GM12878 (cell line): ENCODE results near the gene SHROOM4. TPM values are rescaled to one million over a fixed set of nuclear protein-coding genes. Genes with fewer than 3 reads are reported as not detected.

Experiments
- ATAC-seq: fragments of 200-7000 bp; cut with Tn5 transposase; 3 replicates; pipeline ENCODE4 v1.9.1; 2020; ENCODE audit warnings: mild to moderate bottlenecking, moderate library complexity
- BruUV-seq: library from RNA; stranded (reverse); fragments of 400-500 nt; replicated peaks from 2 replicates; lab custom pipeline; 2021; lab: Mats Ljungman, UMichigan
- CTCF ChIA-PET: fragments of 300-600 bp; sonication (Branson Sonifier 250); formaldehyde crosslinking; extraction: SDS; loops from one replicate; lab custom pipeline; 2021; ENCODE audit warnings: inconsistent platforms; lab: Yijun Ruan, JAX
- POLR2A ChIA-PET: fragments of 350-600 bp; formaldehyde crosslinking; extraction: SDS; loops from one replicate; lab custom pipeline; 2021; ENCODE audit warnings: inconsistent platforms; lab: Charles Lee
- RAD21 ChIA-PET: fragments of 300-600 bp; sonication (Branson Sonifier 250); formaldehyde crosslinking; loops from one replicate; lab custom pipeline; 2023; ENCODE audit warnings: antibody characterized with exemption; ENCODE audit not compliant: unreplicated experiment; lab: Charles Lee
- SMC1A ChIA-PET: fragments of 300-600 bp; sonication (Branson Sonifier 250); formaldehyde crosslinking; loops from one replicate; lab custom pipeline; 2023; ENCODE audit not compliant: unreplicated experiment, uncharacterized antibody; lab: Charles Lee
- DNase-seq: peaks from one replicate; pipeline ENCODE4 v3.0.0-alpha.2; 2011; ENCODE audit warnings: low read depth, low spot score
- FAIRE-seq: peaks from 3 replicates; lab custom pipeline; 2011; peaks lifted over from hg19 to GRCh38; lab: Jason Lieb, UNC
- H2AFZ ChIP-seq: 2 replicates; pipeline ENCODE4 v1.6.0; 2011; ENCODE audit warnings: low read depth, low read length, control low read depth; ENCODE audit not compliant: control insufficient read depth
- H3K27ac ChIP-seq: 2 replicates; pipeline ENCODE4 v1.5.1; 2011; ENCODE audit warnings: control low read depth; ENCODE audit not compliant: control insufficient read depth, insufficient read depth
- H3K27me3 ChIP-seq, 2 experiments: replicated peaks in 1 of 2; 2 replicates each; pipeline versions ENCODE4 v1.6.0 to v1.6.1; 2011; ENCODE audit warnings: low read length in 1 of 2; ENCODE audit not compliant: control insufficient read depth in 2 of 2, insufficient read depth in 2 of 2
- H3K36me3 ChIP-seq, 2 experiments: 2 replicates each; pipeline ENCODE4 v1.5.1; 2011; ENCODE audit warnings: low read length in 1 of 2; ENCODE audit not compliant: control insufficient read depth in 2 of 2, insufficient read depth in 2 of 2
- H3K4me1 ChIP-seq: 2 replicates; pipeline ENCODE4 v1.6.1; 2011; ENCODE audit warnings: mild to moderate bottlenecking, low read length, moderate library complexity, mixed read lengths; ENCODE audit not compliant: control insufficient read depth, insufficient read depth
- H3K4me2 ChIP-seq: 2 replicates; pipeline ENCODE4 v1.6.0; 2011; ENCODE audit warnings: control low read depth; ENCODE audit not compliant: control insufficient read depth, insufficient read depth
- H3K4me3 ChIP-seq: fragments of 200-600 bp; sonication (generic); 2 replicates; pipeline ENCODE4 v1.5.1; 2016
- H3K79me2 ChIP-seq: 2 replicates; pipeline ENCODE4 v1.6.0; 2011; ENCODE audit warnings: low read length; ENCODE audit not compliant: control insufficient read depth, insufficient read depth
- H3K9ac ChIP-seq: 2 replicates; pipeline ENCODE4 v1.8.0; 2011; ENCODE audit warnings: low read length, control low read depth, mixed read lengths; ENCODE audit not compliant: control insufficient read depth, insufficient read depth
- H3K9me3 ChIP-seq: replicated peaks from 3 replicates; pipeline ENCODE4 v1.5.1; 2011; ENCODE audit warnings: mild to moderate bottlenecking, low read length; ENCODE audit not compliant: control insufficient read depth, insufficient read depth
- H4K20me1 ChIP-seq: 2 replicates; pipeline ENCODE4 v1.6.0; 2011; ENCODE audit not compliant: control insufficient read depth, insufficient read depth
- ASH2L ChIP-seq: fragments of 300-600, 200-600 bp; sonication (generic); IDR thresholded peaks from 2 replicates; pipeline ENCODE4 v1.6.1; 2017; ENCODE audit warnings: low read depth, mild to moderate bottlenecking, borderline replicate concordance
- BHLHE40 ChIP-seq, 2 experiments: fragments of 450-650 bp in 1 of 2; IDR thresholded peaks; 2 replicates each; pipeline ENCODE4 v1.6.1; 2011 to 2017; ENCODE audit warnings: low read depth in 2 of 2, borderline replicate concordance in 1 of 2, improper control_type of control experiment in 1 of 2, low read length in 1 of 2, mild to moderate bottlenecking in 1 of 2
- HDAC6 ChIP-seq: fragments of 200-600 bp; sonication (generic); IDR thresholded peaks from one replicate; pipeline ENCODE4 v1.8.0; 2017; ENCODE audit warnings: antibody characterized with exemption; ENCODE audit not compliant: unreplicated experiment
- RB1 ChIP-seq: fragments of 450-650 bp; formaldehyde crosslinking; IDR thresholded peaks from 2 replicates; pipeline ENCODE4 v1.6.1; 2017; ENCODE audit warnings: mild to moderate bottlenecking, borderline replicate concordance
- RELA ChIP-seq: fragments of 450-650 bp; IDR thresholded peaks from 2 replicates; pipeline ENCODE4 v1.8.0; 2014; ENCODE audit warnings: borderline replicate concordance; ENCODE audit not compliant: partially characterized antibody
- TBL1XR1 ChIP-seq: IDR thresholded peaks from 2 replicates; pipeline ENCODE4 v1.6.1; 2012; ENCODE audit warnings: low read depth, low read length, improper control_type of control experiment
- TCF3 ChIP-seq: IDR thresholded peaks from 2 replicates; pipeline ENCODE4 v1.6.1; 2012; ENCODE audit warnings: low read depth, mild to moderate bottlenecking, low read length, borderline replicate concordance; ENCODE audit not compliant: insufficient read depth
- WGBS: methylation state at CpG from one replicate; pipeline ENCODE4 v1.1.6; 2016; ENCODE audit warnings: low lambda C conversion rate; ENCODE audit not compliant: insufficient replicate concordance, insufficient coverage; ENCODE audit errors: missing lambda C conversion rate; 5-methylcytosine and 5-hydroxymethylcytosine counted together
- in situ Hi-C: fragments of 300-500 bp; cut with MboI; formaldehyde crosslinking; loops from 9 replicates; pipeline ENCODE4 v1.14.3; 2018; ENCODE audit warnings: mixed read lengths
- intact Hi-C: fragments of 100-400 bp; cut with micrococcal nuclease; formaldehyde crosslinking; loops from one replicate; pipeline ENCODE4 v1.14.2; 2022; ENCODE audit not compliant: unreplicated experiment
- polyA plus RNA-seq, 11 experiments: library from polyadenylated mRNA; depleted of rRNA in 4 of 11; unstranded in 6 of 11; stranded (reverse) in 5 of 11; fragments of >200 nt; fragmentation: Nextera tagmentation in 4 of 11; fragmentation: Illumina TruSeq in 1 of 11; extraction: Ambion mirVana in 4 of 11; extraction: Trizol in 1 of 11; gene quantifications; 1 replicate in 1 of 11; 2 replicates in 10 of 11; pipeline versions ENCODE4 v1.2.1 to v1.2.3, GENCODE V29; 2011 to 2016; ENCODE audit warnings: inconsistent platforms in 2 of 11, missing spikeins in 2 of 11, low read depth in 1 of 11
- total RNA-seq, 4 experiments: library from RNA; depleted of rRNA in 3 of 4; stranded (reverse); fragments of >200 nt in 3 of 4; fragmentation: Illumina TruSeq in 1 of 4; extraction: Trizol in 1 of 4; gene quantifications; 2 replicates each; pipeline versions ENCODE4 v1.2.1 to v1.2.3, GENCODE V29; 2013 to 2021

SHROOM4 gene
- total and polyA plus RNA-seq, 10 of the 15 experiments (the other 5 are each of a cell fraction or from before 2014, with no cell fraction given) = 0.01 to 0.03 TPM; not detected in 8

- TF ChIP-seq ASH2L (no peak), TBL1XR1 (no peak)
Observed at GRCh38 chrX:50586407-50586806, 227.6 kb downstream of the SHROOM4 start (continued).

- no peaks in the 10 kb centered on the region for H3K4me1 ChIP-seq
- no TSS peak for BruUV-seq
- intact Hi-C loops = loop anchor here (2.0 to 10.0 kb wide), 3 partner anchors 481 to 697 kb away; no protein-coding TSS in a partner anchor
- ChIA-PET SMC1A (interaction anchor here (1.4 kb wide), 1 partner anchor 481 kb away, joined by 7 read pairs; no protein-coding TSS in a partner anchor), RAD21 (no interaction called here), POLR2A (no interaction called here), CTCF (interaction anchor here (1.3 to 2.8 kb wide), 5 partner anchors 11 to 697 kb away, joined by 3 to 14 read pairs (median 3); no protein-coding TSS in a partner anchor)
- no peaks in the 10 kb centered on the region for H4K20me1 ChIP-seq
- H3K9ac ChIP-seq = no peak overlapping the region
- FAIRE-seq (no peak), DNase-seq (no peak), ATAC-seq (no peak)
- no peak overlapping the region for H3K4me2 ChIP-seq
- H3K27me3 ChIP-seq = no peaks in the 10 kb centered on the region
- WGBS = 0% methylated on average over 1 of the region's 1 CpG
- in situ Hi-C loops = loop anchor here (5.0 to 10.0 kb wide), 2 partner anchors 477 to 669 kb away; no protein-coding TSS in a partner anchor
- H3K79me2 ChIP-seq = no peaks in the 10 kb centered on the region
- H3K36me3 ChIP-seq = no peaks in the 10 kb centered on the region
- TF ChIP-seq HDAC6 = no peak
- no peak for TF ChIP-seq RELA
- no peak for TF ChIP-seq BHLHE40 (IDR thresholded peaks at IDR 0.05; ENCODE audit: borderline replicate concordance in 1 of 2, low read depth in 2 of 2, low read length in 1 of 2)
- TF ChIP-seq RB1 = no peak
- no peak for TF ChIP-seq TCF3
- no peak overlapping the region for H3K27ac ChIP-seq
- H3K9me3 ChIP-seq = no peaks in the 10 kb centered on the region; the same call in 2 of the 3 replicates
- no peak overlapping the region for H2AFZ ChIP-seq
- no peak overlapping the region for H3K4me3 ChIP-seq
Observed at GRCh38 chrX:50581405-50581804, 232.6 kb downstream of the SHROOM4 start.
